Mesodermal cell (in vitro differentiated cells): ENCODE data around the gene GRK2.
A peak's percentile ranks its signal among the peaks of the same experiment; 100 is the strongest.
"Not testable (repeated sequence)": the region's sequence is repeated elsewhere in the genome, so short reads cannot be mapped to it uniquely, and the experiment has no call there.

Experiments
- H3K27ac ChIP-seq: 2 replicates; pipeline ENCODE4 v1.7.0; 2013; ENCODE audit warnings: mild to moderate bottlenecking, low read depth, low read length, moderate library complexity; ENCODE audit not compliant: severe bottlenecking
- H3K36me3 ChIP-seq: 2 replicates; pipeline ENCODE4 v1.7.1; 2013; ENCODE audit warnings: mild to moderate bottlenecking, low read length, moderate library complexity; ENCODE audit not compliant: control insufficient read depth, insufficient read depth
- H3K4me1 ChIP-seq: one replicate; pipeline ENCODE4 v1.7.1; 2013; ENCODE audit warnings: mild to moderate bottlenecking, low read length; ENCODE audit not compliant: insufficient read depth, control insufficient read depth, poor library complexity, severe bottlenecking
- H3K4me3 ChIP-seq: 2 replicates; pipeline ENCODE4 v1.7.0; 2013; ENCODE audit warnings: low read length, control low read depth, mild to moderate bottlenecking; ENCODE audit not compliant: insufficient read depth, poor library complexity, severe bottlenecking; ENCODE audit errors: extremely low read depth
- H3K9me3 ChIP-seq: 2 replicates; pipeline ENCODE4 v1.7.1; 2013; ENCODE audit warnings: mild to moderate bottlenecking, low read length, moderate library complexity; ENCODE audit not compliant: control insufficient read depth
- WGBS, 2 experiments: methylation state at CpG; one replicate each; pipeline ENCODE4 v1.1.5; 2013; ENCODE audit warnings: missing lambda C conversion rate in 2 of 2; ENCODE audit not compliant: insufficient coverage in 2 of 2; 5-methylcytosine and 5-hydroxymethylcytosine counted together

The GRK2 gene

GRCh38 chr11:67311051-67311555, 44.8 kb downstream of the GRK2 start:
- H3K4me3 ChIP-seq: no peak overlapping the region
- no peaks in the 10 kb centered on the region for H3K4me1 ChIP-seq
- no peaks in the 10 kb centered on the region for H3K9me3 ChIP-seq
- 90 to 92% methylated on average over 13 to 18 of the region's 18 CpGs for WGBS, 2 experiments
- H3K36me3 ChIP-seq: peaks cover 4% of the 10 kb centered on the region
- no peak overlapping the region for H3K27ac ChIP-seq

- WGBS, 2 experiments: 86 to 91% methylated on average over 10 to 15 of the region's 15 CpGs
- Histone ChIP-seq H3K9me3 (no peaks in the 10 kb centered on the region), H3K27ac (no peak overlapping the region), H3K4me3 (no peak overlapping the region), H3K36me3 (peaks cover 4% of the 10 kb centered on the region), H3K4me1 (no peaks in the 10 kb centered on the region)
These were observed 45.3 kb downstream of the GRK2 start for GRCh38 chr11:67311556-67312082.

- no peak overlapping the region for H3K4me3 ChIP-seq
- peaks cover 4% of the 10 kb centered on the region for H3K36me3 ChIP-seq
- H3K4me1 ChIP-seq: no peaks in the 10 kb centered on the region
- WGBS, 2 experiments: 93% methylated on average over 14 to 16 of the region's 22 CpGs
- H3K27ac ChIP-seq: no peak overlapping the region
- no peaks in the 10 kb centered on the region for H3K9me3 ChIP-seq
These were observed 46.1 kb downstream of the GRK2 start for GRCh38 chr11:67312187-67313021.

- 87 to 91% methylated on average over 5 to 9 of the region's 11 CpGs for WGBS, 2 experiments
- H3K27ac ChIP-seq: no peak overlapping the region
- H3K4me3 ChIP-seq: no peak overlapping the region
- peaks cover 4% of the 10 kb centered on the region for H3K36me3 ChIP-seq
- no peaks in the 10 kb centered on the region for H3K9me3 ChIP-seq
- no peaks in the 10 kb centered on the region for H3K4me1 ChIP-seq
These were observed 47.0 kb downstream of the GRK2 start for GRCh38 chr11:67313125-67313890.

GRCh38 chr11:67314218-67314617, 47.9 kb downstream of the GRK2 start:
- Histone ChIP-seq H3K4me3 (no peak overlapping the region), H3K27ac (no peak overlapping the region), H3K9me3 (no peaks in the 10 kb centered on the region), H3K36me3 (peaks cover 4% of the 10 kb centered on the region), H3K4me1 (peaks cover 3% of the 10 kb centered on the region)
- 75 to 100% methylated on average over 2 of the region's 2 CpGs for WGBS, 2 experiments

- H3K36me3 ChIP-seq: no peaks in the 10 kb centered on the region
- WGBS, 2 experiments: 87 to 97% methylated on average over 4 to 5 of the region's 9 CpGs
These were observed 49.1 kb downstream of the GRK2 start for GRCh38 chr11:67315325-67315909.

GRCh38 chr11:67316882-67317204, 50.6 kb downstream of the GRK2 start:
- H3K4me1 ChIP-seq: peaks cover 3% of the 10 kb centered on the region
- H3K4me3 ChIP-seq: peak overlapping the region; percentile 67
- 1% methylated on average over 8 of the region's 10 CpGs; no CpG with 5 or more reads in 1 of the 2 experiments for WGBS, 2 experiments
- H3K36me3 ChIP-seq: no peaks in the 10 kb centered on the region
- H3K9me3 ChIP-seq: no peaks in the 10 kb centered on the region
- H3K27ac ChIP-seq: peak overlapping the region; percentile 71

More at GRCh38 chr11:67315325-67315909, 49.1 kb downstream of the GRK2 start:
- Histone ChIP-seq H3K9me3 (no peaks in the 10 kb centered on the region), H3K27ac (no peak overlapping the region), H3K4me1 (peaks cover 3% of the 10 kb centered on the region), H3K4me3 (no peak overlapping the region)

GRCh38 chr11:67317205-67317887, 51.1 kb downstream of the GRK2 start:
- no peaks in the 10 kb centered on the region for H3K36me3 ChIP-seq
- peaks cover 3% of the 10 kb centered on the region for H3K4me1 ChIP-seq
- peak overlapping the region; percentile 71 for H3K27ac ChIP-seq
- WGBS, 2 experiments: 0 to 1% methylated on average over 42 to 54 of the region's 55 CpGs
- H3K9me3 ChIP-seq: no peaks in the 10 kb centered on the region
- H3K4me3 ChIP-seq: peak overlapping the region; percentile 67

GRCh38 chr11:67317888-67318555, 51.7 kb downstream of the GRK2 start:
- 3 to 4% methylated on average over 45 to 51 of the region's 53 CpGs for WGBS, 2 experiments
- no peak overlapping the region for H3K27ac ChIP-seq
- no peaks in the 10 kb centered on the region for H3K9me3 ChIP-seq
- no peaks in the 10 kb centered on the region for H3K36me3 ChIP-seq
- H3K4me1 ChIP-seq: peaks cover 3% of the 10 kb centered on the region
- H3K4me3 ChIP-seq: peak overlapping the region; percentile 67

- WGBS, 2 experiments: 84 to 90% methylated on average over 12 of the region's 12 CpGs
- not testable (repeated sequence) for H3K4me3 ChIP-seq
These were observed 52.6 kb downstream of the GRK2 start for GRCh38 chr11:67318876-67319275.

More at GRCh38 chr11:67318876-67319275, 52.6 kb downstream of the GRK2 start:
- H3K4me1 ChIP-seq, H3K36me3 ChIP-seq, H3K27ac ChIP-seq, H3K9me3 ChIP-seq: not testable (repeated sequence)
